Measurements from ENCODE around the gene RASAL2.

The RASAL2 gene

GRCh38 chr1:178093951-178094738, at the start of gene RASAL2:
Gene RASAL2 (plus strand): TSS chr1:178094104. CDS start chr1:178094493, 389 bp downstream.
- DNase-seq: no peak

DNA sequence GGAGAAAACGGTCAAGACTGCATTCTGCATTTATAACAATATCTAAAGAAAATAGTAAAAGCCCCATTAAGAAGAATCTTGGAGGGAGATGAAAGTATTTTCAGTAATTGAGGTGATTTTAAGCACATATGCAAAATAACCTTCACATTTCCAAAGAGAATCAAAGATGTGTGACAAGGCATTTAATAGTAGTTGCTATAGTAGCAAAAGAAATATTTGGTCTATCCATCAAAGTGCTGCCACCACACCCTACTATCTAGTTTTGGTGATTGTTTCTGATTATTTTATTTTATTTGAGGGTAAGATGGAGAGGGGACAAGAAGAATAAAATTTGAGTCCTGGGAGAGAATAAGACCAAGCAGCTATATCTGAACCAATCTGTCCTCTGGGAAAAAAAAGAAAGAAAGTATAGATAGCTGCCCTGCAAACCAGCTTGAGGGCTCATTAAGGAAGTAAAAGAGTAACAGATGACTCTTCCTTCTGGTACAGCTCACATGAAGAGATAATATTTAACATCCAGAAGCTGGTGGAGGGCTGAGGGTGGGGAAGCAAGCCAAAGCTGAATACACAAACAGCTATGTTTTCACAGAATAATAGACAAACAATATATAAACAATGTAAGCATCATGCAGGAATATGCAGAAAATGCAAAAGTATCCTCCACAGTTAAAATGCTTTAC, 47.2 kb upstream of the RASAL2 start:
- DNase-seq: no peak

GRCh38 chr1:178047403-178048093, 46.4 kb upstream of the RASAL2 start:
- DNase-seq: no peak

DNA sequence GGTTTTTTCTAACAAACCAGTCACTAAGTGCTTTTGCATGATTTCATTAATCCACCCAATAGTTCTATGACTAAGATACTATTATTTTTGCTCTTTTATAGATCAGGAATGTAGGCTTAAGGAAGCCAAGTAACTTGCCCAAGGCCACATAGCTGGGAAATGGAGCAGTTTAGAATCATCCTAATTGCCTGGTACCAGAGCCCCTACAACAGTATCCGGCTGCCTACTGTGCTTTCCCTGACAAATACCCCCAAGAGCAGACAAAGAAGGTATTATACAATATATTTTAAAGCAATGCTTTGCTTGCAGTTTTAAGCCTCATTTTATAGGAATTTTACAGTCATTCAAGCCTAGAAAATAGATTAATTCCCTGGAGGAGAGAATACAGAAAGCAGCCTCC, 45.5 kb upstream of the RASAL2 start:
- no peak for DNase-seq

- no peak for DNase-seq
Observed at GRCh38 chr1:178048883-178049282, 45.0 kb upstream of the RASAL2 start.

DNA sequence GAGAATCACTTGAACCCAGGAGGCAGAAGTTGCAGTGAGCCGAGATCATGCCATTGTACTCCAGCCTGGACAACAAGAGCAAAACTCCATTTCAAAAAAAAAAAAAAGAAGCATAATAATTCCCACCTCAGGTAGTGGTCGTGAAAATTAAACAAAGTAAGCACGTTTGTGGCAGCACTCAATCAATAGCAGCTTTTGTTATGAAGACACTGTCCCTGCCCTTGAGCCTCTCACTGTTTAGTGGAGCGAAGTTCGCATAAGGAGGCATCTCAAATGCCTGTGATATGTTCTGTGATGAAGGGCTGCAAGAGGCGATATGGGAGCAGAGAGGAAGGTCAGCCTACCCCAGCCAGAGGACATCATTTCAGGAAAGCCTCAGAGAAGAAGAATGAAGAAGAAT, 43.8 kb upstream of the RASAL2 start:
- DNase-seq: no peak

- DNase-seq: no peak
Observed at GRCh38 chr1:178051071-178051470, 42.8 kb upstream of the RASAL2 start.

DNA sequence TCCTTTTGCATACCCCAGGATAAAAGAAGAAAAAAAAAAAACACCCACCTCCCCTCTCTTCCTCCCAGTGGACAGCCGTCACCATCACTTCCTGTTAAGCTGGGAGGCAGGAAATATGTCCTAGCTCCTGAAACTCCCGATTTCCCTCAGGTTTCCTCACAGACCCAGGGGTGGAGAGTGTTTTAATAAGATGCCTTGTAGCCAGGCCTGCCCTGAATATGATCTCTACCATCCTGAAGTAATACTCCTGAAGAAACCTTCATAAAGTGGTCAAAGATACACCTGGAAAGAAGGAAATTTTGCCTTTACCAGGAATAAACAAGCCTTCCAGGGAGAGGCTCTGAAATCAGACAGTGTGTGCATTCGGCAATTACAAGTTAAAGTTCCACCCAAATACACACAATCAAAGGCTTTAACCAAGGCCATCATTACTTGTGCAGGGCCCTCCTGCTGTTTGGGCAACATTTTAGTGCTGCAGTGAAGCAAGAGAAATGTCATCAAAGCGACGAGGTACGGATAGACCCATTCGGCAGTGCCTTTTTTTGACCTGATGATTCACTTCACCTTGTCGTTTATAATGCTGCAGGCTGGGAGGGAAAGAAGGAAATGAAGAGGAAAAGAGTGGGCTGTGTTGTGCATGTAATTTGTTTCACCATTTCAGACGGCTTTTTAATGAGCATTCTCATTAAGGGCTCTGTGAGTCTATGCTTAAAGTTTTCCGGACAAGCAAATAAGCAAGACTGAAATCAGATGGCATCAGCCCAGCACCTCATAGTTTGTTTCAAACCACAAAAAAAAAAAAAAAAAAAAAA, 41.0 kb upstream of the RASAL2 start:
- no peak for DNase-seq

DNA sequence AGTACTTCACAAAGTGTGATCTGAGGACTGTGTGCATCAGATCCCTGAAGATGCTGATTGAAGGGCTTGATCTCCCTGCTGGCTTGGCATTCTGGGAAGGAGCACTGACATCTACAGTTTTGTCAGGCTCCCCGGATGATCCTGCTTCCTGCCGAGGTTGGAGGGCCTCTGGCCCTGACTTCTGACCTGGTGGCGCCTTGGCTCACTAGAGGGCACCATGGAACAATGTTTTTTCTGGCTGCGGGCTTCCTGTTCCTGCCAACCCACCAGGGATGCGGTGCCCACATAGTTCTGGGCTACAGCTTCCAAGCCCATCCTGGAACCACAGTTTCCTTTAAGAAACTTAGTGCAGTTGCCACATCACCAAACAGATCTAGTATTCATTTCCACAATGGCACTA, 38.8 kb upstream of the RASAL2 start:
- no peak for DNase-seq

DNA sequence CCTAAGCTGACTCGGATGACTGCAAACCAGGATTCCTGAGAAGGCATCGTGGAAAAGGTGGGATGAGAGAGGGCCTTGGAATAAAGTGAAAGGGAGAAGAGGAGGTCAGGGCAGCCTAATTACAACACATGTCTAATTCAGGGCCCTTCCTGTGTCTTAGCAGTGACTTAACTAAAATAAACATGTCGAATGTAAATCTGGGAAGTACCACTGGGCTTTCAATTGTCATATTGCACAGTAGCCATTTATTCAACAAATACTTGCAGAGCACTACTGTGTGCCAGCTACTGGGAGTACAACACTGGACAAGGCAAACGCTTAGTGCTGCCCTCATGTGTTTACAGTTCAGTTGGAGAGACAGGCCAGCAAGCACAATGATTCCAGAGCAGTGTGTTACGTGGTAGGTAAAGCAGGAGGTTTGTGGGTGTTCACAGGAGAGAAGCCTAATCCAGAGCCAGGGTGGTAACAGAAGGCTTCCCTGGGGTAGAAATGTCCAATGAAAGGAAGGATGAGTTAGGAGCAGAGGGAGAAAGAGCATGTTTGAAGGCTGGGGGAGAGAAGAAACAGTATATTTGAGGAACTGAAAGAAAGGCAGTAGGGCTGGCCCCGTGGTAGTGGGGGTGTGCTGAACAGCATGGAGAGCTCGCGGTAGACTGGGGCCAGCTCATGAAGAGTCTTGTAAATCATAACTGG, 38.0 kb upstream of the RASAL2 start:
- no peak for DNase-seq

- DNase-seq: no peak
Observed at GRCh38 chr1:178057141-178057765, 36.7 kb upstream of the RASAL2 start.

- no peak for DNase-seq
Observed at GRCh38 chr1:178057912-178058534, 35.9 kb upstream of the RASAL2 start.

DNA sequence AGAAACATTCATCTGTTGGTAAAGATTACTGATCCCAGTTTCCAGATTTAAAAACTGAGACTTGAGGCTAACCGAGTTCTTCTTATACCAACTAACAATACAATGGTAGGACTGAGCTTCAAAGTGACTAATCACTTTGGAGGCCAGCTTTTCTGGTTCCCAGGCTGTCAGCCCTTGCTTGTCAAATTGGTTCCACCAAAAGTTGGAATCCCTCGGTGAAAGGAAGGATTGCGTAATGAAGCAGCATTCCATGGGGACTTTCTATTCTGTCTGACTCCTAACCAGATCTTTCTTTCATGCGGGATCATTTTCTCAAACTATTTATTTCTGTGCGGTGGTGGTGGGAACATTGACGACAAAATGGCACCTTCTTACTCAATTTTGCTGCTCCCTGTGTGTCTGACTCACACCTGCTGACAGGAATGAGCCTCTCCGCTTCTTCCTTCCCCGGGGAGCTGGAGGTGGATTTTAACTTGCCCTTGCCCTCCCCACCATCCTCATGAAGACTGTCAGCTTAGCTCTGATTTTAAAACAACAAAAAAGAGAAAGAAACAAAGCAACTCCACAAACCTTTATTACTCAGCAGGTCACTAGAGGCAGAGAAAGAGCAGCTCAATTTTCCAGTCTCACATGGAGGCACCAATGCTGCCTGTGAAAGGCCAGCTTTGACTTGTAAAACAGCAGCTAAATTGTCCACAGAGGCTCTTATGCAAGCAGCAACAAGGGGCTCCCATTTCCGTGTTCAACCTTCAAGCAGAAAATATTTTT, 32.9 kb upstream of the RASAL2 start:
- DNase-seq: no peak

DNA sequence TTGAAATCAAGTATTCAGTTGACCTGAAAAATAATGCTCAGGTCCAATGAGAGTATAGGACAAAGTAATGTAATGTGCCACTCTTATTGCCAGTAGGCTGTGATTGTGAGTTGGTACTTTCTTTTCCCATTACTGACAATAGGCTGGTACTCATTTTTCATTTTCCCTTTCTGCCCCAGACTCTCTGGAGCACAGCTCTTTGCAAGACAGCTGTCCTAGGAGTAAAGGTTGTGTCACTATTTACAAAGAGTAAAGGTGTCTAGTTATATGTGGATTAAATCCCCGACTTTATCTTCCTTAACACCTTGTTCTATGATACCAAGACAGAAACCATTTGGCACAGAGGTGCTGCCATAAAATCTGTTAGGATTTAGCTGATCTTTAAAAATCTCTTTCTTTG, 32.3 kb upstream of the RASAL2 start:
- DNase-seq: no peak

GRCh38 chr1:178064191-178064821, 29.6 kb upstream of the RASAL2 start:
- no peak for DNase-seq

DNA sequence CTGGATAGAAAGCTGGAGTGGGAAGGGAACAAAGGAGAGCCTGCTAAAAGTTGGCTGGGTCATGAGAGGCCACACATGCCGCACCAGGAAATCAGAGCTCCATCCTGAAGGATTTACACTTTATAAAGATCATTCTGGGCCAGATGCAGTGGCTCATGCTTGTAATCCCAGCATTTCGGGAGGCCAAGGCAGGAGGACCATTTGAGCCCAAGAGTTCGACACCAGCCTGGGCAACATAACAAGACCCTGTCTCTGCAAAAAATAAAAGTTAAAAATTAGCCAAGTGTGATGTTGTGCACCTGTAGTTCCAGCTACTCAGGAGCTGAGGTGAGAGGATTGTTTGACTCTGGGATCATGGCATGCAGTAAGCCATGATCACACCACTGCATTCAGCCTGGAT, 28.7 kb upstream of the RASAL2 start:
- DNase-seq: no peak

DNA sequence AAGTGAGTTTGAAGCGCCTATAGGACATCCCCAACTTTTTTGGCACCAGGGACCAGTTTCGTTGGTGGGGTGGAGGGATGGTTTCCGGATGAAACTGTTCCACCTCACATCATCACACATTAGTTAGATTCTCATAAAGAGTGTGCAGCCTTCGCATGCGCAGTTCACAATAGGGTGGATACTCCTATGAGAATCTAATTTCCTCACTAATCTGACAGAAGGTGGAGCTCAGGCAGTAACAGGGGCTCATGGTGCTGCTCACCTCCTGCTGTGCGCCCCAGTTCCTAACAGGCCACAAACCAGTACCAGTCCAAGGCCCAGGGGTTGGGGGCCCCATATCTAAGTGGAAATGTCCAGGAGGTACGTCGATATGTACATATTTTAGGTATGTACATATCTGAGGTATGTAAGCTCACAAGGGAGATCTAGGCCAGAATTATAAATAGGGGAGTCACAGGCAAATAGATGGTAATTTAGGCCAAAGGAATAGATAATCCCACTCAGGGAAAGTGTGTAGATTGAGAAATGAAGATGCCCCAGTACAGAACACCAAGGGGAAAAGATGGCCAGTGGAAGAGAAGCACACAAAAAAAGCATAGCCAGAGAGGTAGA, 27.5 kb upstream of the RASAL2 start:
- DNase-seq: no peak

GRCh38 chr1:178066908-178067614, 26.8 kb upstream of the RASAL2 start:
- no peak for DNase-seq

DNA sequence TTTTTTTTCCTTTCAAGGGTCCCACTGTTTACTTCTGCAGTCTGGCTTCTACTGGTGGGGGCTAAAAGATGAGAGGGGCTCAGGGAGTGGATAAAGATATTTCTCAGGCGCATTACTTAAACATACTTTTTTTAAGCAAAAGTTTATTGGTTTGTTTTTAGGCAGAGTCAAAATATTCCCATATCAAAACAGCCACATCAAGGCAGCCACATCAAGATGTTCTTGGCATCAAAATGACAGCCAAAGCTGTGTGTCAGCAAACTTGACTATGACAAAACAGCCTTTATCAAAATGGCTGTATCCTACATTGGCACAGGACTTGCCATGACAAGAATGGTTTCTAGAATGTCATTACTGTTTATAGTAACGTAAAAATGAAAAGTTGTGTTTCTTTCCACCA, 22.1 kb upstream of the RASAL2 start:
- no peak for DNase-seq

Data from NCI-H524 treated with DMSO at 0.1 percent for 48 hours (cell line).